HG02852 (cell line): ENCODE measurements around the gene TRIM8.
A peak's percentile ranks its signal among the peaks of the same experiment; 100 is the strongest.

ENCODE experiments used
- ATAC-seq: cut with Tn5 transposase; IDR thresholded peaks from one replicate; pipeline ENCODE4 v1.9.1; 2021; ENCODE audit warnings: mild to moderate bottlenecking, moderate library complexity; ENCODE audit not compliant: unreplicated experiment

Gene TRIM8

DNA sequence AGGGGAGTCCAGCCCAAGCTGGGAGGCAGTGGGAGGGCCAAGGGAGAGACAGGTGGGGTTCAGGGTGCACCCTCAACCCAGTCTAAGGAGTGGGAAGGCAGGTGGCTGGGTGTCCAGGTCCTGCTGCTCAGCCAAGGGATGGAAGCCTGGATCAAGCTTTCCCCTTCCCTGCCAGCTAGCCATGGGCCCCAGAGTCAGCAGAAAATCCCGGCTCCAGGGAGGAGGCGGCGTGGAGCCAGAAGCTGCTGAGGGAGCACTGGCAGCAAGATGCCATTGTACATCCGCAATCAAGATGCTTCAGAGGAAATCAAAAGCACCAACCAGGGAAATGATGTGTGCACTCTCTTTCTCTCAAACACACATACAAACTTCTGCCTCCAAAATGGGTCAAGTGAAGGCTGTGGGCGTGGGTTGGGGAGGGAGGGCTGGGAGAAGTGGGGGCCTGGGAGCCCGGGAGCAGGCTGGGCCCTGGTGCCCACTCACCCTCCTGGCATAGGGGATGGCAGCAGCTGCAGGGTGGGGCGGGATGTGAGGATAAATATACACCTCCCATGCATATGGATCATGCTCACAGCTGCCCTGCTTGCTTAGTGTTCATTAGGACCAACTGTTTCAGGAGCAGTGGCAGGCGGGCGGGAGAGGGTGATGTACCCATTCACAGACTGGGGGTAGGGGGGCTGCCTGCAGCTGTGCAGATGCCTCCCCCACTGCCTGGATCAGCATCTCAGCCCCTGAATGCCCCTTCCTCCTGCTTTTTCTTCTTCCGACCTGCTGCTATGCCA is 24.2 kb downstream of the TRIM8 start:
- no peak for ATAC-seq

DNA sequence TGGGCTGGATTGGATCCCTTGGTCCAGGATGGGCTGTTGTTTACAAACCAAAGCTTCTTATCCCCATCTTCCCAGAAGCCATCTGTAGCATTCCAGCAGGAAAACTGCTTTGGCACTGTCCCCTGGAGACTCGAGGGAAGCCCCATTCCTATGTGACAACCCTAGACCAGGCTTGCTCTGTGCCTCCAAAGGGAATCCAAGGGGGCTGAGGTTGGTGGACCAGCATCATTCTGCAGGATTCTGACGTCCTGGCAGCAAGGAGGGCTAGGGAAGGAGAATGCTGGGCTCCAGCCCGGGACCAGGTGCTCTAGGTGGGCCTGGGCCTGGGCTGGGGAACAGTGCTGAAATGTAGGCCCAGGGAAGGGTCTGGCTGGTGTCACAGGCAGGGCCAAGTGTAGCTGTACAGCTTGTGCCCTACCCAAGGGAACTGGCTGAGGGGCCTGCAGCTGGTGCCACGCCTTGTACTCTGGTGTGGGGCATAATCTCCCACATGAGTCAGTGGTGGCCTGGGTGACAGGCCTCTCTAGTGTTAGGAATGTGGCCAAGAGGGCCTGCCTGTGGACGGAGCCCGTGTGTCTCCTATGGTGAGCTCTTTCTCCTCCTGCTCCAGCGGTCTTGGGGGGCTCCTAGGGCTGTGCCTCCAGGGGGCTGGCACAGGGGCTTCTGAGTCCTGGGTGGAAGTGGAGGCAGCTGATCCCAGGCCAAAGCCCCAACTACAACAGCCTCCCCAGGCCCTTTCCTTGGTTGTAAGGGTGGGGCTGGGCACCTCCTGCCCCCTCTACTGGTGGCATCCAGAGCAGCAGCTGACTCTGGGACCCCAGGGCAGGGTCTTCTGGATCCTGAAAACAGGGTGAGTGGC is 25.2 kb downstream of the TRIM8 start:
- no peak for ATAC-seq

- no peak for ATAC-seq
Observed at GRCh38 chr10:102670065-102670670, 25.9 kb downstream of the TRIM8 start.

GRCh38 chr10:102670871-102671434 is 26.7 kb downstream of the TRIM8 start:
- no peak for ATAC-seq

GRCh38 chr10:102673236-102673818 is 29.0 kb downstream of the TRIM8 start:
- ATAC-seq, result no peak

- peak; percentile 50 for ATAC-seq
Observed at GRCh38 chr10:102673819-102674511, 29.7 kb downstream of the TRIM8 start.

GRCh38 chr10:102674566-102674965 is 30.3 kb downstream of the TRIM8 start:
- ATAC-seq, result no peak

- ATAC-seq, result no peak
Observed at GRCh38 chr10:102675011-102675665, 30.9 kb downstream of the TRIM8 start.

DNA sequence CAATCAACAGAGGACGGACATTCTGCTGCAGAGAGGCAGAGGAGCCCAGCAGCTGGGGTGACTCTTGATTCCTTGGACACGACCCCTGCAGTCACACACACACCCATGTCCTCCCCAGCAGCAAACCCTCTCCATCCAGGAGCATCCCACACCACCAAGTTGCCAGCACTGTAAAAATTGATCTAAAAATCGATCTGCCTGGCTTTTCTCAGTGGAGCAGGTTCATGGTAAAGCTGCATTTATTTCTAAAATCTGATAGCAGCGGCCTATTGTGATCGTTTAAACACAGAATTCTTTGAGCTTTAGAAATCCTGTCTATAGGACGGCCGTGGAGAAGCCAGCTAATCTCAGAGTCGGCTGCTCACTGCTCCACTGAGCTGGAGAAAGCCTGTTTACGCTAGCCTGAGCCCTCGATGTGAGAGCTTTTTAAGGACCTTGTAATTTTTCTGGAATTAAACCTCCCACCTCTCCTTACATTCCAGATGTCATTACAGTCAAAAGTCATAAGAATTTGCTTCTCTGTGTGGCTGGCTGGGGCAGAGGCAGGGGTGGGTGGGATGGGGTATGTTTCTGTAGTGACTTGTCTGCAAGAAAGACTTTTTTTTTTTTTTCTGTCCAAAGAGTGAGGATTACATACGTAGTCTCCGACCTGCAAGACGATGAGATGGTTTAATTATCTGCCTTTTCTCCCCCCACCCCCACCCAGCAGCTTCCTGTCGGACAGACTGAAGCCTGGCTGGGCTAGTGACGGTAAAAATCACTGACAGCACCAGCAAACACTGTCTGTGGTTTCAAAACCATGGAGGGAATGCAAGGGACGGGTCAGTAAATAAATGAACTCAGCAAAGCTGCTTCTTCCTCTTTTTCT is 31.6 kb downstream of the TRIM8 start:
- ATAC-seq, result no peak

DNA sequence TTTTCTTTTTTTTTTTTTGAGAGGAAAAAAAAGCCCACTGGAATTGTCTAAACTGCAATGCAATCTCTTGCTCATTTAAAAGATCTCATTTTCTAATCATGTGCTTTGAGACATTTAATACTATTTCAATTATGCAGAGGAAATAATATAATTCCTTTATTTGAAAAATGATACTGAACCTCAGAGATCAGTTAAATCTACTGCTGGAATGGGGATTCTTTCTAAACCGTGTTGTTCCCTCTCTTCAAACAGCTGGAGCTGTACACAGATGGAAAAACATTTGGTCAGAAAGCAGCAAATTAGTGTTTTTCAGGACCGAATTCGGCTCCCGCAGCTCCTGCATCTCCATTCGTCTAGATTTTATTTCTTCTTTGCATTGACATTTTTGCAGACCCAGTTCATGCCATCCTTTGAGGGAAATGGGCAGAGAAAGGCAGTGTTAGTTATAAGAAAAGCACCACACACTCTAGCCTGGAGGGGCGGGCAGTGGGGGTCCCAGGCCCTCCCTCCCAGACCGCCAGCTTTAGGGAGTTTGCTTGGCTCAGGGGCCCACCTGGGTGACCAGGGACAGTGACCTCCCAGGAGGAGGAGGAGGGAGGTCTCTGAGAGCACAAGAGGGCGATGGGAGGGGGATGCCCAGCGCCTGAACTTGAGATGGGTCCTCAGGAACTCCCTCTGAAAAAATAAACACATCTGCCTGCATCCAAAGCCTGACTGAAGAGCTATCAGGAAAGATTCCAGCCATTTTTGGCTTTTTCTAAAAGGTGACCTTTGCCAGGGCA is 32.4 kb downstream of the TRIM8 start:
- ATAC-seq, result no peak

DNA sequence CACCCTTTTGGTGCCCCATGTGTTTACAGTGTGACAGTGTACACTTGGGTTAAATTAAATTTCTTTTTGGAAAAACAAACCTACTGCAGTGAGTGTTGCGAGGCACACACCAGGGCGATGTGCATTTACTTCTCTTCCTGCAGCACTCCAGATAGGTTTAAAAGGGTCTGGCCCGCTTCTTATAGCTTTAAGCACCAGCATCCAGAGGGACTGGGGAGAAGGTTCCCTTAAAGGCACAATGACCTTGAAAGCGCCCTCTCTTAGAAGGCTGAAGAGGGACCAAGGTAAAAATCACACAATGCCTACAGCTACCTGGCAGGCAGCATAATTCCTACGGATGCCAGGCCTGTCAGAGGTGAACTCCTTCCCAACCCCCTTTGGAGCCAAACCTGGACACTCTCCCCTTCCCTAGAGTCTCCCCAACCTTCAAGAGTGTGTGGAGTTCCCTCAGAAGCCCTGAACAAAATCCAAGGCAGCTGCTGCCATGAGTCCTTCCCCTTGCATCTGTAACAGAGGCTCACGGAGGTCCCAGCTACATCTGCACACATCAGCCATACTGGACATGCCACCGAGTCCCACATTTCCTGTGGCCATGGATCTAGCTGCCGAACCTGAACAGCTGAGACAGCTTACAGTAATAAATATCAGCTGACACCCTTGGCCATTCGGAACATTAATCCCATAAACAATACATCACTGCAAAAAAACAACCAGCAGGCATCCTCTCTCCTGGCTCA is 33.2 kb downstream of the TRIM8 start:
- no peak for ATAC-seq

- no peak for ATAC-seq
Observed at GRCh38 chr10:102678068-102678400, 33.8 kb downstream of the TRIM8 start.

GRCh38 chr10:102678842-102679289 is 34.6 kb downstream of the TRIM8 start:
- no peak for ATAC-seq

DNA sequence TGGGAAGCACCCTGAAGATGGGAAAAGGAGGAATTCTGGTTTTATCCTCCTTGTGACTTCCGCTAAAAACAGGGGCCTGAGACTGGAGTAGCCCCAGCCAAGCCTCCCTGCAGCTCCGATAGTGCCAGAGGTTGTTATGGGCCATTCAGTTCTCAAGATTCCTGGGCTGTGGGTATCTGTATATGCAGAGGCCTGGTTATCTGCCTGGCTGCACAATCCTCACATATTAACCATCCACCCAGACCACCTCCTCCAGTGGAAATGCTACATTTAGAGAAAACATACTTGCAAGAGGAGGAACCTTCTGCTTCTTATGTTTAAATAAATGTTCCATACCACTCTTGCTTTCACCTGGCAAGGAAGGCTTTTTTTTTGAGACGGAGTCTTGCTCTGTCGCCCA is 35.3 kb downstream of the TRIM8 start:
- ATAC-seq, result no peak

- ATAC-seq, result no peak
Observed at GRCh38 chr10:102681696-102682095, 37.4 kb downstream of the TRIM8 start.

DNA sequence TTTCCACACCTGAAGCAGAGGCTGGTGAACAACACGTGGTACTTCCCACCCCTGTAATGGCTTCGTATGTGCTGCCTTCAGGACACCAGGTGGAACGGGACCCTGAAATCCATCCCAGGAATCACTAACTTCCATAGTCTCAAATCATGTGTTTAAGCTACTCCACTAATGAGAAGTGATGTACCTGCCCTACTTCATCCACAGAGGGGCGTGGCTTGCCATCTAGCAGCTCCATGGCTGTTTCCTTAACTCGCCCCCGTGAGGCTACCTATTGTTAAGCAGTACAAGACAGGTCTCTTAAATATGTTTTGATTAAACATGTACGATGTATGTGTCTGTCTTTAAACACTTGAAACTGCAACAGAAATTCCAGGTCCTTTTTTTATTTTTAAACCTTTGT is 38.1 kb downstream of the TRIM8 start:
- no peak for ATAC-seq

GRCh38 chr10:102682981-102683380 is 38.7 kb downstream of the TRIM8 start:
- no peak for ATAC-seq

DNA sequence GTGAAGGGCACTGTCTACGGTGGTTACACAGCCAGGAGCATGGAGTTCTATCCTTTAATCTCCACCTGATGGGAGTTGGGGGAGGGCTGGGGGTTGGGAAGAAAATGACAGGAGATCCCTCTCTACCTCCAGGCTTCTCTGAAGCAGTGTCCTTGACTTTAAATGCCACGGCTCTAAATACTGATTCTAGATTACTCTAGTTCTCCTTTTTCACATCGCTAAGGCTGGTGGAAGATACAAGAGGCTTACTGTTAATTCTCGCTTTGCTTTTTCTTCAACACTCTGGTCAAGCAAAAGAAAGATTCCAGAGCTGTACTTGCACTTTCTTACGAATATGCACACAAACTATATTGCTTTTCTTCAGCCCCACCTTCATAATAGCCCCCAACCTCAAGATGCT is 39.5 kb downstream of the TRIM8 start:
- no peak for ATAC-seq
